AML-193 (cell line): ENCODE results near the gene GUCY1B1.
"Not testable (repeated sequence)": the region's sequence is repeated elsewhere in the genome, so short reads cannot be mapped to it uniquely, and the experiment has no call there.

Experiments
- DNase-seq, 2 experiments: peaks; one replicate each; lab custom pipeline; 2025; lab: John Stamatoyannopoulos, UW

Gene GUCY1B1

DNA sequence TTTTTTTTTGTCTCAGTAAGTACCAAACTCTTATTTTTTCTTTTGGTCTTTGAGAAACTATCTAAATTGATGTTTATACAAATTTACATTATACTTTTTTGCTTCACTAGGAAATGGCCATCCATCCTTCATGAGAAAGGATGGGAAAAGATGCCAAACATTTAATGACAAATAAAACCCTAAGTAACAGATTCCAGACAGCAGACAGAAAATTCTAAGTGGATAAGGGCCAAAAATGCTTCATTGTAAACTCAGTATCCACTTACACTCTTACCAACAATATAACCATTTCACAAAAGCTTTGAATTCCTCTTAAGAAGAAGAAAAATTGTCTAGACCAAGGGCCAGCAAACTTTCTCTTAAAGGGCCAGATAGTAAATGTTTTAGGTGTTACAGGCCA is 3.5 kb downstream of the GUCY1B1 start:
- no peak for DNase-seq

DNA sequence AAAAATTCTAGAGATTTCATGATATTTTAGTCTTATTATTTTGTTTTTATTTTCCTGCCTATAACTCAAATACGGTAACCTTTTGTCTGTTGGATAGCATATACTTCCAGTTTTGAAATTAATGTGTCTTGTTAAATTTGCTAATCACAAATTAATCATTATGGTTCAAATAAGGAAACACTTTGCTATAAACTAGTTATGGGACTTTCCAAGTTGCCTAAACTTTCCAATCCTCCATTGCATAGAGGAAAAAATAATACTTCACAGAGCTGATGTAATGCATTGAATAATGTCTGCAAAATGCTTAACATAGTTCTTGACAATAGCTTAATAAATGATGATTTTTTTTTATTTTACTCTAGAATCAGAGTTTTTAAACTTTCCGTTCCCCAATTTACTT is 4.7 kb downstream of the GUCY1B1 start:
- no peak for DNase-seq

DNA sequence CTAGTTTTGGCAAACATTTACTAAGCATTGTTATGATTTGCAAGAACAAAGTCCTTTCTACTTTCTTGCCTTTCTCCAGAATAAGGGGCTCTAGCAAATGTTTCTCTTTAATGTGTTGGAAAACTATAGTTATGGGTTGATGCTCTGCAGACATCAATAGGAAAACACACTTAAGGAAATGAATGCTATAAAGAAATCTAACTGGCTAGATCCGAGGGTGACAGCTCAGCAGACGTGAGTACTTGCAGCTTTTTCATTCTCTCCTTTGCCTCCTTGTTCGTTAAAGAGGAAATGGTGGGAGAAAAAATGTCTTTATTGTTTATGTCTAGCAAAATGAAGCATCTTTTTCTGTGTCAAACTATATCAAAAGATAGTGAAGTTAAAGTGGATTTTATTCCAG is 6.3 kb downstream of the GUCY1B1 start:
- no peak for DNase-seq

DNA sequence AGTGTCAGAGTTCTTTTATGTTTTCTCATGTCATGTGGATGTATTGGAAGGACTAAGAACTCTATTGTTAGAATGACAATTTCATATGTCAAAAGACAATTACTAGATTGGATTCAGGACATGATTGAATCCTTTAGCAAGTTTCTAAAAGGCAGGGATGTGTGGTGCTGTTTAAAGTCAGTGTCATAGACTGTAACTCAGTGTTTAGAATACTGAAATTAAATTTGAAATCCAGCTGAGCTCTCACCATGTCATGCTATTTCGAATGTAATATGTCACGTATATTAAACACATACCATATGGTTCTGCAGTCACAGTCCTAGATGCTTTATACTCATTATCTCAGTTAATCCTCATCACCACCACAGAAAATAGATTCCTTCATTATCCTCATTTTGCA is 7.8 kb downstream of the GUCY1B1 start:
- DNase-seq: no peak

DNA sequence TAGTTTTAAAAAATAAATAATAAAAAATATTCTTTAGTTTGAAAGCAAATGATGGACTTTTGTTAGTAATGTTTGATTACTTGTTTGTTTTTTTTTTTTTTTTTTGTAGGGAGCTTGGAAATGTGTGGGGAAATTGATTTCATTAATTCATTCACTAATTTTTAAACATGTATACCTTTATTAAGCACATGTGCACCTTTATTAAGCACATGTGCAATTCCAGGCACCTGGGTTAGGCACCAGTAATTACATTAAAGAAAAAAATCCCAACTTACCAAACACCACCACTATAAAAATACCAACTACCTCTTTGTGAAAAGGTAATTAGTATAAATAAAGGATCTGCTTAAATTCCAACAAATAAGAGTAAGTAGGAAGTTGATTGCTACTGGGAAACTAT is 9.5 kb downstream of the GUCY1B1 start:
- DNase-seq: no peak

DNA sequence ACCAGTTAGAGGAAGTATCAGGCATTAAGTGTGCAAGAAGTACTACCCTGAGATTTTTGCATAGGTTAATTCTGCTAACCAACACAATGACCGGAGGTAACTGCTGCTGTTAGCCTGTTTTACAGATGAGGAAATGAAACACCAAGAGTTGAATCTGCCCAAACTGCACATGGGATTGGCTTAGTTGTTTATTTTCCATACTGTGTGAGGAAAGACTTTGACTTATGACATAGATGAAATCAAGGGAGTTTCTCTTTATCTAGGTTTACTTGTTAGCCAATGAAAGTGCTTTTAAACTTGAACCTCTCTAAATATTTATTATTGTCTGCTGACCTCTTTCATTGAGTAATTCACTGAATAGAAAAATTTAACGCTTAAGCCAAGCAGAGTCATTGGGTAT is 10.3 kb downstream of the GUCY1B1 start:
- DNase-seq: no peak

DNA sequence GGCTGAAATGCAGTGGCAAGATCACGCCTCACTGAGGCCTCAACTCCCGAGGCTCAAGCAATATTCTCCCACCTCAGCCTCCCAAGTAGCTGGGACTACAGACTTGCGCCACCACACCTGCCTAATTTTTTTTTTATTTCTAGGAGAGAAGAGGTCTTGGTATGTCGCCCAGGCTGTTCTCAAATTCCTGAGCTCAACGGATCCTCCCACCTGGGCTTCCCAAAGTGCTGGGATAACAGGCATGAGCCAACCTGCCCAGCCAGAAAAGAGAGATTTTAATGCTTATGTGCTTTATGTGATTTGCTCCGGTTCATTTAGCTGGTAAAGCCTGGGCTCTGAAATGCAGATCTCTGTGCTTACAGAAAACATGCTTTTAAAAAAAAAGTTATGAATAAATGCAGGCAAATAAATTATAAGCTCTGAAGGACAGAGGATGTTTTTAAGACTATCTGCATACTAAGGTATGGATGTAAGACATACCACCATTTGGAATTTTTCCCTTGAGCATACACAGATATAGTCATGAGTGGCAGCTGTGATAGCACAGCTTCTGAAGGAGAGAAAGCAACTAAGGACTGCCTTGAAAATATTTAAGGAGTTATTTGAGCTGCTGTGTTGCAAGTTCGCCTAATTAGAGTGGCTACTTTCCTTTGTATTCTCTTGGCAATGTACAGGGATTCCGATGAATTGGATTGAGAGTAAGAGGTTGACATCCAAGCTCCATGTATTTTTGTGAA is 13.8 kb downstream of the GUCY1B1 start:
- no peak for DNase-seq

DNA sequence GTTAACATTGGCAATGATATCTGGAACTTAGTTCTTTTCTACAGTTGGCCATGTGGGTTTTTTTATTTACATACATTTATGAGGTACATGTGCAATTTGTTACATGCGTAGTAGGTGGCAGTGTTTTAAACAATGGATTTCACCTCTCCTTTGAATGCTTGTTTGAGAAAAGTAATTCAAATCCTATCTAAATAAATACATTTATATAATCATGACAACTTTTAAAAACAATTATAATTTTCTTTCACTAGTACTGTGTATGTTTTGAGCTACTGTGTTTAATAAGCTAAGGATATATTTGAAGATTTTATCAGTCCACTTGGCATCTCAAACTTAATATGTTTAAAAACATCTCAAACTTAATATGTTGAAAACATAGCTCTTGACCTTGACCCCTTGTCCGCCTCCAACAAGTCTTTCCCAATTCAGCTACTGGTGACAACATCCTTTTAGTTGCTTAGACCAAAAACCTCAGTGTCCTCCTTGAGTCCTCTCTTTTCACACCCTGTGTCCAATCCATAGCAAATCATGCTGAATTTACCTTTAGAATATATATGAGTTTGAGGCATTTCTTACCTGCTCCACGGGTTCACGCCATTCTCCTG is 14.5 kb downstream of the GUCY1B1 start:
- no peak for DNase-seq

DNA sequence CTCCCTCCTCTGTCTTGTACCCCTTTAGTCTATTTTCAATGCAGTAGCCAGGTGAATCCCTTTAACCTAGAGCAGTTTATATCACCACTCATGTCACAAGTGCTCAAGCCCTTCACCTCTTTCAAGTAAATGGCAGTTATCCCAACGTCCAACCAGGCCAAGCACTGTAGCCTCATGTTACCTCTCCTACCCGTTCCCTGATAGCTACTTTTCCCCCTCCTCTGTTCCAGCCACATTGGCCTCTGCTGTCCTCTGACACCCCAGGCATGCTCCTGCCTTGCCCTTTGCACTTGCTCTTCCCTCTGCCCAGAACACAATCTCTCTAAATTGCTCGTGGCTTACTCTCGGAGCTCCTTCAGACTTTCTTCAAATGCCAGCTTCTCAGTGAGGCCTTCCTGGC is 15.2 kb downstream of the GUCY1B1 start:
- DNase-seq: no peak

DNA sequence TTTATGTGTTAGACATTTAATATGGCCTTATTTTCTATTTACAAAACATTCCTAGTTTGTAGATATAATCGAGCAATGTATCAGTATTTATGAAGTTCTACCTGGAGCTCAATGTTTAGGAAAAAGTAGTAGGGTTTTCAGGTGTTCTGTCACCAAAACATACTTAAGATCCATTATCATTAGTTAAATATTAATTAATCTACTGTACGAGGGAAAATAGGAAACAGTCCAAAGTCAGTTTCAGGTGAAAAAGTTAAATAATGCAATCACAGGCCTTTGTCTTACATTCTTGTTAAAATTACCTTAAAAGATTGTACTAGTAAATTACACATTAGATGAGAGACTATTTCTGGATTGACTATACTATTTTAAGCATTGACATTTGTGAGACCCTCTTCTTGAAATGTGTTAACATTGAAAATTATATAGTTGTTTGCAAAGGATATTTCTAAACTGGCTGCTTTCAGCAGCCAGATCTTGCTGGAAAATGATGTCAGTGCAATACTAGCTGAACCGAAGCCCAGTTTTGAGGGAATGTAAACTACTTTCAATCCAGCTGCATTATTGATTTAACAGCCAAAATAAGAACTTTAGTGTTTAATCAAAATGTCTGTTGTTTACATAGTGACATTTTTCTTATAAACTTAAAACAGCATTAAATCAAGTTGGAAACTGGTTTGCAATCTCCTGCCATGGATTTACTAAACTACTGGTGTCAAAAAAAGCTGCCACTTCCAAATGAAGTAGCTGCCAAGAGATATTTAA is 19.3 kb downstream of the GUCY1B1 start:
- no peak for DNase-seq

DNA sequence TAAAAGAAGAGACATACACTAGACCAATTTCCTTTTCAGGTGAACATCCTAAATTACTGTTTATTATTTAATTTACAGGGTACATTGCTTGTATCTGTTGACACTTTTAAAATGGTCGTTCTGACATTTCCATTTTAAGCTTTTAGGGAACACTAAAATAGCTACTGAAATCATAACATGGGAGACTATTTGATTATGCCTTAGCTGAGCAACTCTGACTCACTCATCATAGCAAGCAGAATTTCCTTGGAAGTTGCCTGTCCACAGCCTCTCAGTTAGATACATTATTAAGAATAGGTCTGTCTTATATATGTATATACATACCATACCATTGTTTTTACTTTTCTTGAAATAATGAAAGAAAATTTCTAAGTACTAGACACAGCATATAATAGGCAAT is 22.0 kb downstream of the GUCY1B1 start:
- no peak for DNase-seq

DNA sequence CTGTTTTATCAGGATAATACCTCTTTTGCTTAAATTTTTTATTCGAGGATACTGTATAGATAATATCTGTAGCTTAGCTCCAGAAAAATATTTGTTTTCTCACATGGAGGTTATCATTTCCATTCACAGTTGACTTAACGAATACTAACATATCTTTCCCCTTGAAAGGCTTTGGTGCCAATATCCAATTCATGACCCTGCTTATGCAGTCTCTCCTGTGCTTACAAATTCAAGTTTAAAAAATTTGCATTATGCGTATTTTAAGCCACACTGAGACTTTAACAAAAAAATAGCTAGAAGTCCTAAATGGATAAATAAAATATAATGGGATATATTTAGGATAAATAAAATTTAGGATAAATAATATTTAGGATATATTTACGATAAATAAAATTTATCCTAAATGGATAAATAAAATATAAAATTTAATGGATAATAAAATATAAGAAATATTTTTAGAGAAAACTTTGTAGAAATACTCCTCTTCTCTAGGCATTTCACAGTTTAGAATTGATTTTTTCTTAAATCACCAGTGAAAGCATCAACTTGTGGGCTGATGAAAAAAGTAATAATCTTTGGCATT is 22.5 kb downstream of the GUCY1B1 start:
- no peak for DNase-seq

DNA sequence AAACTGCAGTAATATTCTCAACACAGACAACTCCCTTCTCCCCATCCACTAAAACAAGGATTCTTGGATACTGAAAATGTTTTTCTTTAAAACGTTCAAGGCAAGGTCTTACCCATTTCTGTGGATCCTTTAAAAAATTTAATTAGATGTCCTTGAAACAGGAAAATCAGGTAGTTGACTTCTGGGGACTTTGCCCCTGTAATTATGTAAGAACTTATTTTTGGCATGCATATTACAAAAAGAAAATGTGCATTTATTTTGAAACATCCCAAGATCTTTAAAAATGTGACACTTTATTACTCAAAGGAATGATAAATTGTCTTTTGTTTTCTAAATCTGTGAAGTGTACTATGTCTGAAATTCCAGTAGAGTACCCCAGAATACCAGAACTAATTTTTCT is 25.8 kb downstream of the GUCY1B1 start:
- DNase-seq: no peak

DNA sequence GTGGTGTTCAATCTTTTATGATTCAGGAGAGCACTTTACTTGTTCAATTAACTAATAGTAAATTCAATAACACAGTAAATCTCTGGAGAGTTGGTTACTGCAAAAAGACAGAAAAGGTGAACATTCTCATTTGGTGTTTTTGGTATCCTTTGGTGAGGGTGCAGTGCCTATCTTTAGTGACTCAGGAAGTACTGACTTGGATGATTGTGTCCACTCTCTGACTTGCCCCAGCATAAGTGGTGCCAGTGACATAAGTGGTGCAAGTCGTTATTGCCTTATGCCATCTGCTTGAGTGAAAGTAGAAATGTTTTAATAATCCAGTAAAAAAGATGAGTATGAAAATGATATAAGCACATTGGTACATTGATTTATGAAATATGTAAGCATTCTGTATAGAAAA is 27.0 kb downstream of the GUCY1B1 start:
- no peak for DNase-seq

DNA sequence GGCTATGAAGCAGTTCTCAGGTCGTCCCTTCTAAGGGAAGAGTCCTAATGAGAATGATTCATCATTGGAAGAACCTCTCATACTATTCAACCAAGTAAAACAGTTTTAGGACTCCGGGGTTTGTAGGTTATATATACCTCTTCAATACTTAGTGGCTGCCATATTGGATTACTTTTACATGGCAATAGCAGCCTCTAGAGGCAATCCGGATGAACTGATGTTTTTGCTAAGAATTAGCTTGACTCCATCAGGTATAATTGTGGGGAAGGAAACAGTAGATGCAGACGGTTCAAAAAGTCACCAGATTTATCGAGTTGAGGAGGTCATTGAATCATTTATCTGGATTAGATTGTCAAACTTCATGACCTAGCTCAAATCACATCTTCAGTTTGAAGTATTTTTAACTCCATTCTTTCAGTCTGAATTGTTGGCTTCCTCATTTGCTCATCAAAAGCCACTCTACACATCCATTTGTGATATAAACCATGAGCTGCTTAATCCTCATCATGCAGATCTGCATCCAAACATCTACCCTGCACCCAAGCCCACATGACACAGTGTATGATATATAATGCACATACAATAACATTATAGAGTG is 28.4 kb downstream of the GUCY1B1 start:
- peak; percentile 49 to 63 for DNase-seq

DNA sequence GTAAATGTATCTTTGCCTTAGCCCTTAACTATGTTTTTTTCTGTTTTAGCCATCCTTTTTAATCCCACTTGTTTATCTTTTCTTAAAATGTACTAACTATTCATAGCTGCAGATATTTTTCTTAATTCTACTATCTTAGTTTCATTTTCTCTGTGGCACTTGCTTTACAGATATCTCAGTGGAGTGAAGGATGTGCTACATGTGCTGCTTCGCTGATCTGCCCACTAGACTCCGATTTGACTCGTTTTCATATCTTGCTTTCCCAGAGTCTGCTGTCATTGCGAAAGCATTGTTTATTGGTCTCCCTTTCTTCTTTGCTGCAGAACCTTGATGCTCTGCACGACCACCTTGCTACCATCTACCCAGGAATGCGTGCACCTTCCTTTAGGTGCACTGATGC is 30.6 kb downstream of the GUCY1B1 start:
- DNase-seq: no peak

DNA sequence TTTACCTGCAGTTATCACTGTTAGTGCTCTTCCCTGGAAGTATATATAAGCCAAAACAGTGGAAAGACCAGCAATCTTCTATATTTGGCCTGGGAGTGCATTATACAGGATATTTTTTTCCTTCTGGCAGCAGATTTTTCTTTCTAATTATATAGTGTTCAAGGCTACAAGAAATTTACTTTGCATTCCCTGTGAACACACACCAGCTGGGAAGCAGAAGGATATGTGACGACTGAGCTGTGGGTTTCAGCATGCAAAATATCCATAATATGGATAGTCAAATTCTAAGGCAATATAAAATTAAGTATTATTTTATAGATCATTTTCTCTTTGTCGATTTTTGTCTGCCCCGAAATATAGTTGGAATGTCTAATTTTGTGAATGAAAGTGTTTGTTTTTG is 31.2 kb downstream of the GUCY1B1 start:
- no peak for DNase-seq

DNA sequence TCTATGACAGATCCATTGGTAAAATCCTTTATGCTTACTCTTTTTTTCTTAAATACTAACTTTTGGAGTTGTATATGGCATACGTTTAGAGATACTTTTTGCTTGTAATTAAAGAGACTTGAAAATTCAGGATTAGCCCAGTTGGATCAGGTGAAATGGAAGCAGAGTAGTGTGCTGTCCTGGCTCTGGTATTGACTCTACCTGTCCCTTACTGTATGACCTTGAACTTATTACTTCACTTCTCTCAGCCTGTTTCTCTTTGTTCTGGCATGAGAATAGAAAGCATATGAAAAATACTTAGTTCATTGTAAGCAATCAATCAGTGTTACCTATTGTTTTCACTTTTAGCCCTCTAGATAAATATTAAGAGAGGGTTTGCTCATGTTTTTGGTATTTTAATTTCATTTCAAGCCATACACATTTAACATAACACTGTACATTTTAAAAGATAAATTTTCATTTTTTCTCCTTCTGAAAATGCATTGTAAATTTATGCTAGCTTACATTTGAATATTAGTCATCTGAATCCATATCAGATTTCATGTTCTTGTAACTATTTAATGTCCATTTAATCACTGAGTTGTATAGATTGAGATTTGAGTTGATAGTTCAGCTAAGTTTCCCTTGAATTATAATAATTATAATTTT is 35.9 kb downstream of the GUCY1B1 start:
- DNase-seq: no peak

DNA sequence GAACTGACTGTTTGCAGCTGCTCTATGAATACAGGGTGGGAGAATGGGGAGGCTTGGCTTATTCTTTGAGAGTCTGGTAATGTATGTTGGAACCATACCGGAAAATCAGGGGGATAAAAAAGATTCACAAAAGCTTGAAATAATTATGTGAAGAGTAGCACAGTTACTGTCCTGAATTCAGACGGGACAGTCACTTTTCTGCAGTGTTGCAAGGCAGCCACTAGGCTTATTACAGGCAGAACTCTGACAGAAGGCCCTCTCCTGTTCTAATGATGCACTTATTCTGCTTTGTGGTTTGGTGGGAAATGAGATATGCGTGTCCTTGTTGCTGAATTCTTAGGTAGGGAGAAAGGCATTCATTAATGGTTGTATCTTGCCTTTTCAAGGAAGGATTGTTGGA is 37.2 kb downstream of the GUCY1B1 start:
- DNase-seq: peak; percentile 11 to 13

DNA sequence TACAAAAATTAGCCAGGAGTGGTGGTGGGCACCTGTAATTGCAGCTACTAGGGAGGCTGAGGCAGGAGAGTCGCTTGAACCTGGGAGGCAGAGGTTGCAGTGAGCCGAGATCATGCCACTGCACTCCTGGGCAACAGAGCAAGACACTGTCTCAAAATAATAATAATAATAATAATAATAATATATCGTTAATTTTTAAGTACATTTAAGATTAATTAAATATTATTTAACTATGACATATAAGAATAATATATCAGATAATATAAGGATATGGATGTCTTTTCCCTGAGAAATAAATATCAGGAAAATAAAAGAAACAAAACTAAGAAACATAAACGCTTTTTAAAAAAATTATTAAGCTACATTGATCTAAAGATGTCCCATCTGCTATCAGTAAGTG is 38.8 kb downstream of the GUCY1B1 start:
- not testable (repeated sequence) for DNase-seq

DNA sequence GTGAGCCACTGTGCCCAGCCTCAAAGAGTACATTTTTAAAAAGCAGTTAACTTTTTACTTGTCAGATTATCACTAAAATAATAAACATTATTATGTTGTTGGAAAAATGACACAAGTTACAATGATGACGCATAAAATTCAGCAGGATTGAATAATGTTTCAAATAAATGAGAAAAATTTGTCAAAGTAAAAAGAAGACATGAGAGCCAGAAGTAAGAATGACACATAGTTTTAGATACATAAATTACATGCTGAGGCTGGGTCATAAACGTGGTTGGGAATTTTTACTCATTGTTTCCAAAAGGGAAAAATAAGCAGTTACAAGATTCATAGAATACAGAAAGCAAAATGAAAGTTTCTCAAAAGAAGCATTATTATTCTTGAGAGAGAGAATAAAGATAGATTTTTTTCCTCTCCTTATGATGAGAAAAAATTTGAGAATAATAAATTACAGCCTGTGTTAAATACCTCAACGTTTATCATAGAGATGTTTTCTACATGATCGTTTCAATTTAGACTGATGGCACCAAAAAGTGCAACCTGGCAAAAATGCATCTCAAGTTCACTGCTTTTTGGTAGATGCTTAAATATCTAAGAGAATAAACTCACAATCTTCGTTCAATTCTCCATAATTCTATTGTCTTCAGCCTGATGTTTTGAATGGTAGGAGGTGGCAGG is 40.4 kb downstream of the GUCY1B1 start:
- DNase-seq: no peak

DNA sequence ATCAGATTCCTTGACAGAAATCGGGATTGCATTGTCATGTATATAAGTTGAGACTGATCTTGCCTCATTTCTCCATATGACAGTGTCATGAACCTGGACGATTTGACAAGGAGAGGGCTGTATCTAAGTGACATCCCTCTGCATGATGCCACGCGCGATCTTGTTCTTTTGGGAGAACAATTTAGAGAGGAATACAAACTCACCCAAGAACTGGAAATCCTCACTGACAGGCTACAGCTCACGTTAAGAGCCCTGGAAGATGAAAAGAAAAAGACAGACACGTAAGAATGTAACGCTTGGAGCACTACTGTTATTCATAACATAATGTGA is 40.9 kb downstream of the GUCY1B1 start:
- no peak for DNase-seq
